Measurements from ENCODE around the gene USP1. TPM values are rescaled to one million over a fixed set of nuclear protein-coding genes. Genes with fewer than 3 reads are reported as not detected.

Gene USP1
- polyA plus RNA-seq, 1 donor from 2014 or later: 20.3 TPM

- Histone ChIP-seq H3F3A (ENCODE audit: insufficient read depth, low read length, poor library complexity, severe bottlenecking) (no peaks in the 10 kb centered on the region), H3K9me3 (ENCODE audit: low read length) (no peaks in the 10 kb centered on the region), H4K20me1 (ENCODE audit: insufficient read depth) (no peaks in the 10 kb centered on the region), H3K36me3 (ENCODE audit: insufficient read depth, low read length) (no peaks in the 10 kb centered on the region), H3K4me3 (ENCODE audit: low read length) (no peak overlapping the region), H3K9me2 (ENCODE audit: insufficient read depth, low read length) (no peaks in the 10 kb centered on the region), H2AFZ (ENCODE audit: low read depth, low read length) (no peak overlapping the region), H3K4me2 (ENCODE audit: low read length) (no peak overlapping the region), H3K27ac (ENCODE audit: low read length) (no peak overlapping the region), H3K9ac (ENCODE audit: low read length) (no peak overlapping the region), H3K79me2 (replicated peaks; ENCODE audit: insufficient read depth, low read length) (no peaks in the 10 kb centered on the region), H3K27me3 (ENCODE audit: insufficient read depth, low read depth, low read length) (no peaks in the 10 kb centered on the region)
- TF ChIP-seq SMC3 (conservative IDR thresholded peaks at IDR 0.05; ENCODE audit: poor library complexity): no peak
- TF ChIP-seq EZH2 (IDR thresholded peaks at IDR 0.05; ENCODE audit: borderline replicate concordance, insufficient read depth, low read length, poor library complexity, severe bottlenecking): no peak
- no peak for TF ChIP-seq MXI1 (conservative IDR thresholded peaks at IDR 0.05; ENCODE audit: poor library complexity, severe bottlenecking)
Observed at GRCh38 chr1:62397301-62397700, 39.5 kb upstream of the USP1 start.

- Histone ChIP-seq H3K9ac (ENCODE audit: low read length) (no peak overlapping the region), H3K9me2 (ENCODE audit: insufficient read depth, low read length) (no peaks in the 10 kb centered on the region), H4K20me1 (ENCODE audit: insufficient read depth) (no peaks in the 10 kb centered on the region), H3K4me3 (ENCODE audit: low read length) (no peak overlapping the region), H3F3A (ENCODE audit: insufficient read depth, low read length, poor library complexity, severe bottlenecking) (no peaks in the 10 kb centered on the region), H3K4me2 (ENCODE audit: low read length) (no peak overlapping the region), H2AFZ (ENCODE audit: low read depth, low read length) (no peak overlapping the region), H3K36me3 (ENCODE audit: insufficient read depth, low read length) (no peaks in the 10 kb centered on the region), H3K9me3 (ENCODE audit: low read length) (no peaks in the 10 kb centered on the region), H3K27me3 (ENCODE audit: insufficient read depth, low read depth, low read length) (no peaks in the 10 kb centered on the region), H3K27ac (ENCODE audit: low read length) (no peak overlapping the region), H3K79me2 (replicated peaks; ENCODE audit: insufficient read depth, low read length) (no peaks in the 10 kb centered on the region)
- TF ChIP-seq MXI1 (conservative IDR thresholded peaks at IDR 0.05; ENCODE audit: poor library complexity, severe bottlenecking): no peak
- TF ChIP-seq TAF1 (IDR thresholded peaks at IDR 0.05; ENCODE audit: low read depth): no peak
- no peak for TF ChIP-seq EZH2 (IDR thresholded peaks at IDR 0.05; ENCODE audit: borderline replicate concordance, insufficient read depth, low read length, poor library complexity, severe bottlenecking)
- TF ChIP-seq SMC3 (conservative IDR thresholded peaks at IDR 0.05; ENCODE audit: poor library complexity): no peak
- no peak for TF ChIP-seq POLR2AphosphoS5 (IDR thresholded peaks at IDR 0.05)
- no peak for TF ChIP-seq CTCF (IDR thresholded peaks at IDR 0.05; ENCODE audit: poor library complexity, severe bottlenecking)
- TF ChIP-seq RAD21 (conservative IDR thresholded peaks at IDR 0.05): no peak
- no peak for TF ChIP-seq REST (IDR thresholded peaks at IDR 0.05; ENCODE audit: borderline replicate concordance)
- TF ChIP-seq EP300 (conservative IDR thresholded peaks at IDR 0.05; ENCODE audit: poor library complexity, severe bottlenecking): no peak
Observed at GRCh38 chr1:62398377-62398776, 38.5 kb upstream of the USP1 start.

All from neural cell (in vitro differentiated cells).